ENCODE data around the gene TRAF3IP1. TPM values are rescaled to one million over a fixed set of nuclear protein-coding genes. Genes with fewer than 3 reads are reported as not detected.
A peak's percentile ranks its signal among the peaks of the same experiment; 100 is the strongest.
"Not testable (repeated sequence)": the region's sequence is repeated elsewhere in the genome, so short reads cannot be mapped to it uniquely, and the experiment has no call there.

TRAF3IP1 gene
- total RNA-seq, 1 experiment from 2014 or later = 12.7 TPM

GRCh38 chr2:238308177-238308576, 12.1 kb upstream of the TRAF3IP1 start:
- no peak for DNase-seq (ENCODE audit: low read depth)

- not testable (repeated sequence) for DNase-seq (ENCODE audit: low read depth)
These were observed 9.6 kb upstream of the TRAF3IP1 start for GRCh38 chr2:238310721-238311120.

GRCh38 chr2:238313289-238313990, 6.9 kb upstream of the TRAF3IP1 start:
- DNase-seq (ENCODE audit: low read depth) = no peak

GRCh38 chr2:238313991-238314350, 6.3 kb upstream of the TRAF3IP1 start:
- no peak for DNase-seq (ENCODE audit: low read depth)

- DNase-seq (ENCODE audit: low read depth) = no peak
These were observed 5.7 kb upstream of the TRAF3IP1 start for GRCh38 chr2:238314576-238314975.

- no peak for DNase-seq (ENCODE audit: low read depth)
These were observed 5.2 kb upstream of the TRAF3IP1 start for GRCh38 chr2:238315031-238315595.

- peak; percentile 9 for DNase-seq (ENCODE audit: low read depth)
These were observed 447 bp downstream of the TRAF3IP1 start for GRCh38 chr2:238320648-238321281.

GRCh38 chr2:238321467-238321866, 1.1 kb downstream of the TRAF3IP1 start:
- DNase-seq (ENCODE audit: low read depth) = no peak

GRCh38 chr2:238322001-238322411, 1.7 kb downstream of the TRAF3IP1 start:
- DNase-seq (ENCODE audit: low read depth) = no peak

- DNase-seq (ENCODE audit: low read depth) = not testable (repeated sequence)
These were observed 3.9 kb downstream of the TRAF3IP1 start for GRCh38 chr2:238324248-238324647.

GRCh38 chr2:238325694-238326093, 5.4 kb downstream of the TRAF3IP1 start:
- DNase-seq (ENCODE audit: low read depth) = no peak

GRCh38 chr2:238326801-238327365, 6.6 kb downstream of the TRAF3IP1 start:
- no peak for DNase-seq (ENCODE audit: low read depth)

GRCh38 chr2:238327751-238328150, 7.4 kb downstream of the TRAF3IP1 start:
- no peak for DNase-seq (ENCODE audit: low read depth)

- DNase-seq (ENCODE audit: low read depth) = no peak
These were observed 10.1 kb downstream of the TRAF3IP1 start for GRCh38 chr2:238330391-238330790.

GRCh38 chr2:238331916-238332315, 11.6 kb downstream of the TRAF3IP1 start:
- DNase-seq (ENCODE audit: low read depth) = no peak

GRCh38 chr2:238334885-238335284, 14.6 kb downstream of the TRAF3IP1 start:
- DNase-seq (ENCODE audit: low read depth) = no peak

GRCh38 chr2:238335591-238335990, 15.3 kb downstream of the TRAF3IP1 start:
- DNase-seq (ENCODE audit: low read depth) = not testable (repeated sequence)

GRCh38 chr2:238336151-238336550, 15.8 kb downstream of the TRAF3IP1 start:
- peak; percentile 2 for DNase-seq (ENCODE audit: low read depth)

GRCh38 chr2:238336793-238337444, 16.6 kb downstream of the TRAF3IP1 start:
- no peak for DNase-seq (ENCODE audit: low read depth)

- DNase-seq (ENCODE audit: low read depth) = no peak
These were observed 17.5 kb downstream of the TRAF3IP1 start for GRCh38 chr2:238337846-238338245.

GRCh38 chr2:238338710-238339394, 18.5 kb downstream of the TRAF3IP1 start:
- no peak for DNase-seq (ENCODE audit: low read depth)

- DNase-seq (ENCODE audit: low read depth) = no peak
These were observed 19.1 kb downstream of the TRAF3IP1 start for GRCh38 chr2:238339395-238339780.

All from M059J (cell line).